Right atrium auricular region (tissue), 2 donors: Measurements from ENCODE around the gene NEUROD2. TPM values are rescaled to one million over a fixed set of nuclear protein-coding genes. Genes with fewer than 3 reads are reported as not detected.

Source experiments
- DNase-seq: peaks from one replicate; pipeline ENCODE4 v3.0.0-alpha.2; 2019; ENCODE audit warnings: low spot score
- H3K27ac ChIP-seq, 2 donors: fragments of 200-600 bp; sonication (generic); 1 replicate in 1 of 2; 2 replicates in 1 of 2; pipeline ENCODE4 v1.5.1; 2016 to 2019
- H3K27me3 ChIP-seq, 2 donors: fragments of 200-600 bp; sonication (generic); one replicate each; pipeline versions ENCODE4 v1.5.1 to v1.6.0; 2017 to 2019
- H3K36me3 ChIP-seq: fragments of 200-600 bp; sonication (generic); one replicate; pipeline ENCODE4 v1.5.1; 2016
- H3K4me1 ChIP-seq, 2 donors: fragments of 200-600 bp; sonication (generic); one replicate each; pipeline versions ENCODE4 v1.5.1 to v1.6.0; 2017 to 2019
- H3K4me3 ChIP-seq, 2 donors: fragments of 200-600 bp; sonication (generic); 1 replicate in 1 of 2; 2 replicates in 1 of 2; pipeline ENCODE4 v1.5.1; 2017 to 2019; ENCODE audit warnings: mild to moderate bottlenecking in 1 of 2, moderate library complexity in 1 of 2
- H3K9me3 ChIP-seq, 2 donors: fragments of 200-600 bp; sonication (generic); one replicate each; pipeline ENCODE4 v1.5.1; 2019
- CTCF ChIP-seq, 2 donors: fragments of 200-600 bp; sonication (generic); IDR thresholded peaks; one replicate each; pipeline ENCODE4 v1.5.1; 2019; ENCODE audit warnings: antibody characterized with exemption in 2 of 2
- total RNA-seq, 2 donors: library from RNA; depleted of rRNA; stranded (reverse); fragments of >200 nt; gene quantifications; one replicate each; pipeline ENCODE4 v1.1.0, GENCODE V29; 2016

The NEUROD2 gene
- total RNA-seq, 2 donors from 2014 or later = not detected

GRCh38 chr17:39615434-39615833 lies 7.7 kb upstream of the NEUROD2 start:
- H3K4me1 ChIP-seq = peaks cover 0 to 14% of the 10 kb centered on the region in 2 donors
- H3K27me3 ChIP-seq = peaks cover 0 to 3% of the 10 kb centered on the region in 2 donors
- H3K4me3 ChIP-seq = no peak overlapping the region
- no peak for DNase-seq
- no peaks in the 10 kb centered on the region for H3K36me3 ChIP-seq
- H3K9me3 ChIP-seq = no peaks in the 10 kb centered on the region
- H3K27ac ChIP-seq = no peak overlapping the region
- TF ChIP-seq CTCF (IDR thresholded peaks at IDR 0.05) = no peak

- peaks cover 0 to 3% of the 10 kb centered on the region in 2 donors for H3K27me3 ChIP-seq
- H3K27ac ChIP-seq = no peak overlapping the region
- peaks cover 0 to 14% of the 10 kb centered on the region in 2 donors for H3K4me1 ChIP-seq
- no peaks in the 10 kb centered on the region for H3K9me3 ChIP-seq
- H3K36me3 ChIP-seq = no peaks in the 10 kb centered on the region
- H3K4me3 ChIP-seq = no peak overlapping the region
- DNase-seq = no peak
- no peak for TF ChIP-seq CTCF (IDR thresholded peaks at IDR 0.05)
Measured at GRCh38 chr17:39614545-39615157, 6.9 kb upstream of the NEUROD2 start.

GRCh38 chr17:39612935-39613464 lies 5.3 kb upstream of the NEUROD2 start:
- TF ChIP-seq CTCF (IDR thresholded peaks at IDR 0.05) = no peak
- Histone ChIP-seq H3K36me3 (no peaks in the 10 kb centered on the region), H3K9me3 (no peaks in the 10 kb centered on the region), H3K4me1 (peaks cover 0 to 10% of the 10 kb centered on the region in 2 donors), H3K27me3 (peaks cover 4 to 8% of the 10 kb centered on the region in 2 donors), H3K27ac (no peak overlapping the region), H3K4me3 (no peak overlapping the region)
- DNase-seq = no peak

- no peaks in the 10 kb centered on the region for H3K36me3 ChIP-seq
- H3K27me3 ChIP-seq = peaks cover 9 to 14% of the 10 kb centered on the region in 2 donors
- H3K9me3 ChIP-seq = no peaks in the 10 kb centered on the region
- no peak for TF ChIP-seq CTCF (IDR thresholded peaks at IDR 0.05)
- no peak for DNase-seq
- H3K4me1 ChIP-seq = peaks cover 0 to 13% of the 10 kb centered on the region in 2 donors
- H3K27ac ChIP-seq = no peak overlapping the region
- H3K4me3 ChIP-seq = no peak overlapping the region
Measured at GRCh38 chr17:39612291-39612894, 4.7 kb upstream of the NEUROD2 start.

GRCh38 chr17:39611401-39612112 lies 3.8 kb upstream of the NEUROD2 start:
- no peak for TF ChIP-seq CTCF (IDR thresholded peaks at IDR 0.05)
- Histone ChIP-seq H3K27me3 (peaks cover 17 to 22% of the 10 kb centered on the region in 2 donors), H3K4me3 (no peak overlapping the region), H3K9me3 (no peaks in the 10 kb centered on the region), H3K36me3 (no peaks in the 10 kb centered on the region), H3K27ac (no peak overlapping the region), H3K4me1 (peaks cover 0 to 17% of the 10 kb centered on the region in 2 donors)
- DNase-seq = no peak
